ENCODE results near the gene EPB41L5.
"Not testable (repeated sequence)": the region's sequence is repeated elsewhere in the genome, so short reads cannot be mapped to it uniquely, and the experiment has no call there.

Gene EPB41L5

GRCh38 chr2:120013597-120014223, 833 bp downstream of the EPB41L5 start:
- DNase-seq (ENCODE audit: extremely low spot score) = no peak
- ChIA-PET POLR2A (interaction anchor here (0.6 to 1.9 kb wide), 4 partner anchors 10 to 254 kb away, joined by 3 to 7 read pairs (median 3); partner anchors contain the start of gene PTPN4), CTCF (no interaction called here)
- TF ChIP-seq ZNF384 (IDR thresholded peaks at IDR 0.05) (no peak), SUZ12 (IDR thresholded peaks at IDR 0.05) (no peak), FOXA1 (IDR thresholded peaks at IDR 0.05) (no peak), SP1 (IDR thresholded peaks at IDR 0.05) (no peak), PKNOX1 (IDR thresholded peaks at IDR 0.05) (no peak), FOXM1 (IDR thresholded peaks at IDR 0.05; ENCODE audit: borderline replicate concordance) (no peak)

DNA sequence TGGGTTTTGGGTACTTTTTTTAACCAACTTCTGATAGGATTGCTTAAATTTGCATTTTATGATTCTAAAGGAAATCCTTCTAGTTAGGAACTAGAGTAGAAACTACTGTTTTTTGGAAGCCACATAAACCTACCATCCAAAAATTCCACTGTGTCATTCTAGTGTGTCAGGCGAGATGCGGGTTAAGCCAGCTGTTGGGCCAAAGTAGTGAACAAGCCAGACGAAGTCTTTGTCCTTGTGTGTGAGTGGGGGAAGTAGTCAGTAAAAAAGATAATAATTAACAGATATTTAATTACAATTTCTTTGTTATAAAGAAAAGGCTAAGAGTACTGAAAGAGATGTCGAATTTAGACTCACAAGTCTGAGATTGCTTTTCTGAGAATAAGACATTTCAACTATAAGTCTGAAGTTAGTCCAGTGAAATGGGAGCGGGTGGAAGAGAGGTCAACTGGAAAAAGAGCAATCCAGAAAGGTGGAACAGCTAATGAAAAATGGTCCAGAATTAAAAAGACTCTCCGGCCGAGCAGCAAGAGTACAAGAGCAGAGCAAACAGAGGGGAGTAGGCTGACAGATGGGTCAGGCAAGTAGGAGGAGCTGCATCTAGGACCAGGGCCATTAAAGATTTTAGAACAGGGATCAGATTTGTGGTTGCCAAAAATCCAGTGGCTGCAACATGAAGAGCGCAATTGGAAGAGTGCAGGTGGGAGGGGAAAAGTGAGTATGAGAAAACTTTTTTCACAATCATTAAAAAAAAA, 1.5 kb downstream of the EPB41L5 start:
- TF ChIP-seq ELF4 (IDR thresholded peaks at IDR 0.05) (no peak), SUZ12 (IDR thresholded peaks at IDR 0.05) (no peak), HDGF (IDR thresholded peaks at IDR 0.05; ENCODE audit: borderline replicate concordance) (no peak), FOXM1 (IDR thresholded peaks at IDR 0.05; ENCODE audit: borderline replicate concordance) (no peak), ARNT (IDR thresholded peaks at IDR 0.05) (no peak)
- ChIA-PET CTCF (no interaction called here), POLR2A (interaction anchor here (0.6 to 0.9 kb wide), 3 partner anchors 10 to 255 kb away, joined by 3 read pairs; partner anchors contain the start of gene PTPN4)
- DNase-seq (ENCODE audit: extremely low spot score) = no peak

GRCh38 chr2:120016800-120017199, 3.9 kb downstream of the EPB41L5 start:
- TF ChIP-seq CTBP1 (IDR thresholded peaks at IDR 0.05; ENCODE audit: borderline replicate concordance) (no peak), FOXK2 (IDR thresholded peaks at IDR 0.05) (no peak), L3MBTL2 (conservative IDR thresholded peaks at IDR 0.05) (no peak), HDGF (IDR thresholded peaks at IDR 0.05; ENCODE audit: borderline replicate concordance) (no peak), NFRKB (IDR thresholded peaks at IDR 0.05) (no peak), PKNOX1 (IDR thresholded peaks at IDR 0.05) (no peak)
- DNase-seq (ENCODE audit: extremely low spot score) = no peak
- CTCF ChIA-PET = interaction anchor here (0.7 to 1.0 kb wide), 2 partner anchors 158 to 214 kb away, joined by 3 read pairs; no protein-coding TSS in a partner anchor
- POLR2A ChIA-PET = no interaction called here

DNA sequence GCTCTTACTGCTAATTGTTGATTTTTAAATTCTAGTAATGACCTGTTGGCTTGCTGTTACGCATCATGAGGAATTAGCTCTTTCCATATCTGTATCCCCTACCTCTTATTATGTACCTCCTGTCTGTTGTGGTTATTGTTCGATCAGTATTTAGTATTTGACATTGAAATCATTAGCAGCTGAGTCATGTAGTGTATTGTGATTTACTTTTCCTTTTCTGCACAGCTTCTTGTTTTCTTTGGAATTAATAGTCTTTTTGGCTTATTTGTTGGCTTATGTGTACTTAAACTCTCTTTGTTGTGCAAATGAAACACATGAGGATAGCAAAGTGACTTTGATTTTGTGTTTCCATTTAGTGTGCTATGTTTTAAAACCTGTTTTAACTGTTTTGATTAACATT, 4.3 kb downstream of the EPB41L5 start:
- ChIA-PET POLR2A (no interaction called here), CTCF (interaction anchor here (0.7 to 1.0 kb wide), 2 partner anchors 158 to 215 kb away, joined by 3 read pairs; no protein-coding TSS in a partner anchor)
- DNase-seq (ENCODE audit: extremely low spot score) = no peak
- TF ChIP-seq NFRKB (IDR thresholded peaks at IDR 0.05) (no peak), ARNT (IDR thresholded peaks at IDR 0.05) (no peak), FOXM1 (IDR thresholded peaks at IDR 0.05; ENCODE audit: borderline replicate concordance) (no peak), SUZ12 (IDR thresholded peaks at IDR 0.05) (no peak), ZNF384 (IDR thresholded peaks at IDR 0.05) (no peak), ELF4 (IDR thresholded peaks at IDR 0.05) (no peak)

DNA sequence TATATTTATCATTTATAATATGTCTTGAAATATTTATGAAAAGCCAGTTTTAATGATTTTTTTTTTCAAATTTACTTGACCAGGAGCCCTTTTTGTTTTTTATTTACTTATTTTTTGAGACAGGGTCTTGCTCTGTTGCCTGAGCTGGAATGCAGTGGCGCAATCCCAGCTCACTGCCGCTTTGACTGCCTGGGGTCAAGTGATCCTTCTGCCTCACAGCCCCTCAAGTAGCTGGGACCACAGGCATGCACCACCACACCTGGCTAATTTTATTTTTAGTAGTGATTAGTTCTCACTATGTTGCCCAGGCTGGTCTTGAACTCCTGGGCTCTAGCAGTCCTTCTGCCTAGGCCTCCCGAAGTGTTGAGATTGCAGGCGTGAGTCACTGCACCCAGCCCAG, 5.7 kb downstream of the EPB41L5 start:
- DNase-seq (ENCODE audit: extremely low spot score) = no peak
- CTCF ChIA-PET = interaction anchor here (0.5 kb wide), 1 partner anchor 27 kb away, joined by 3 read pairs; no protein-coding TSS in a partner anchor
- TF ChIP-seq BHLHE40 (IDR thresholded peaks at IDR 0.05; ENCODE audit: borderline replicate concordance) (no peak), ZNF384 (IDR thresholded peaks at IDR 0.05) (no peak), PKNOX1 (IDR thresholded peaks at IDR 0.05) (no peak), SP1 (IDR thresholded peaks at IDR 0.05) (no peak), LEF1 (IDR thresholded peaks at IDR 0.05; ENCODE audit: borderline replicate concordance) (no peak)
- POLR2A ChIA-PET = no interaction called here

DNA sequence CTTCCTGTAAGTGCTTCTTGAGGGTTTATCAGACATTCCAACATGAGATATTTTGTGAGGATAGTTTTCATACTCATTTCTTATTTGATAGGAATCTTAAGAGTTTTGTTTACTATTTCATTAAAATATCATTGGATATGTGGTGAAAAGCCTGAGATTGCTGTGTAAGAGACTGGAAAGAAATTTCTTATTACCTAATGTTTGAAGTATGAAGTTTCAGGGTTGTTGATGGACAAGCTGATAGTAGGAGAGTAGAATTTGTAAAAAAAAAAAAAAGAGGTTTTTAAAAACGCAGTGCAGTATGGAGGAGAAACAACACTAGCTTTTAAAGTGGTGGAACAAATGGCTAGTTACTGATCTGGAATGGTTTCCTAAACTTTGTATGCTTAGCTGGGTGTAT, 7.7 kb downstream of the EPB41L5 start:
- TF ChIP-seq HDGF (IDR thresholded peaks at IDR 0.05; ENCODE audit: borderline replicate concordance) = no peak
- no peak for TF ChIP-seq FOXK2 (IDR thresholded peaks at IDR 0.05)
- TF ChIP-seq CTBP1 (IDR thresholded peaks at IDR 0.05; ENCODE audit: borderline replicate concordance) = no peak
- TF ChIP-seq TARDBP (IDR thresholded peaks at IDR 0.05) = no peak
- no peak for TF ChIP-seq ZNF384 (IDR thresholded peaks at IDR 0.05)
- TF ChIP-seq PKNOX1 (IDR thresholded peaks at IDR 0.05) = no peak
- TF ChIP-seq LEF1 (IDR thresholded peaks at IDR 0.05; ENCODE audit: borderline replicate concordance) = no peak
- no peak for TF ChIP-seq NFRKB (IDR thresholded peaks at IDR 0.05)
- TF ChIP-seq ELF4 (IDR thresholded peaks at IDR 0.05) = no peak
- no peak for TF ChIP-seq SP1 (IDR thresholded peaks at IDR 0.05)
- TF ChIP-seq FOXA1 (IDR thresholded peaks at IDR 0.05) = no peak
- TF ChIP-seq L3MBTL2 (conservative IDR thresholded peaks at IDR 0.05) = no peak
- TF ChIP-seq BHLHE40 (IDR thresholded peaks at IDR 0.05; ENCODE audit: borderline replicate concordance) = no peak
- no peak for TF ChIP-seq ARNT (IDR thresholded peaks at IDR 0.05)
- TF ChIP-seq FOXM1 (IDR thresholded peaks at IDR 0.05; ENCODE audit: borderline replicate concordance) = no peak
- no peak for TF ChIP-seq SUZ12 (IDR thresholded peaks at IDR 0.05)
- no peak for DNase-seq (ENCODE audit: extremely low spot score)
- ChIA-PET POLR2A (no interaction called here), CTCF (no interaction called here)

DNA sequence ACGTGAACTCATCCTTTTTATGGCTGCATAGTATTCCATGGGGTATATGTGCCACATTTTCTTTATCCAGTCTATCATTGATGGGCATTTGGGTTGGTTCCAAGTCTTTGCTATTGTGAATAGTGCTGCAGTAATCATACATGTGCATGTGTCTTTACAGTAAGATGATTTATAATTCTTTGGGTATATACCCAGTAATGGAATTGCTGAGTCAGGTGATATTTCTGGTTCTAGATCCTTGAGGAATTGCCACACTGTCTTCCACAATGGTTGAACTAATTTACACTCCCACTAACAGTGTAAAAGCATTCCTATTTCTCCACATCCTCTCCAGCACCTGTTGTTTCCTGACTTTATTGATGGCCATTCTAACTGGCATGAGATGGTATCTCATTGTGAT, 9.6 kb downstream of the EPB41L5 start:
- POLR2A ChIA-PET; CTCF ChIA-PET; DNase-seq (ENCODE audit: extremely low spot score): not testable (repeated sequence)

Data from HEK293T (cell line).